Measurements from ENCODE around the gene PABPN1L.

GRCh38 chr16:88855176-88855575 lies 11.3 kb downstream of the PABPN1L start:
- TF ChIP-seq POLR2AphosphoS5 (IDR thresholded peaks at IDR 0.05): no peak
- TF ChIP-seq CTCF (IDR thresholded peaks at IDR 0.05): no peak
- no peak for TF ChIP-seq POLR2A (IDR thresholded peaks at IDR 0.05)
